ENCODE results near the gene SLC25A5.
"Not testable (repeated sequence)": the region's sequence is repeated elsewhere in the genome, so short reads cannot be mapped to it uniquely, and the experiment has no call there.

SLC25A5 gene

DNA sequence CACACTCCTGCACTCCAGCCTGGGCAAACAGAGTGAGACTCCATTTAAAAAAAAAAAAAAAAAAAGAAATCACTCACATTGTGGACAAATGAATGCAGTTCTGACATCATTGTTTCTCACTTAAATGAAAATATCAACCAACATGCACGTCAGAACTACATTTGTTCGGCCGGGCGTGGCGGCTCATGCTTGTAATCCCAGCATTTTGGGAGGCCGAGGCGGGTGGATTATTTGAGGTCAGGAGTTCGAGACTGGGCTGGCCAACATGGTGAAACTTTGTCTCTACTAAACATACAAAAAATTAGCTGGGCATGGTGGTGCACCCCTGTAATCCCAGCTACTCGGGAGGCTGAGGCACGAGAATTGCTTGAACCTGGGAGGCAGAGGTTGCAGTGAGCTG is 36.9 kb downstream of the SLC25A5 start:
- H3K4me3 ChIP-seq (ENCODE audit: insufficient read depth, low read depth, low read length); H3K36me3 ChIP-seq (ENCODE audit: control insufficient read depth, insufficient read depth, low read length); H3K27me3 ChIP-seq (ENCODE audit: control insufficient read depth, insufficient read depth, low read length, poor library complexity, severe bottlenecking); H3K27ac ChIP-seq (ENCODE audit: insufficient read depth, low read depth, low read length, poor library complexity, severe bottlenecking); H3K4me1 ChIP-seq (ENCODE audit: control insufficient read depth, insufficient read depth, low read length); H3K9me3 ChIP-seq (ENCODE audit: control insufficient read depth, low read length): not testable (repeated sequence)
- 96 to 99% methylated on average over 5 to 10 of the region's 10 CpGs for WGBS, 2 experiments

DNA sequence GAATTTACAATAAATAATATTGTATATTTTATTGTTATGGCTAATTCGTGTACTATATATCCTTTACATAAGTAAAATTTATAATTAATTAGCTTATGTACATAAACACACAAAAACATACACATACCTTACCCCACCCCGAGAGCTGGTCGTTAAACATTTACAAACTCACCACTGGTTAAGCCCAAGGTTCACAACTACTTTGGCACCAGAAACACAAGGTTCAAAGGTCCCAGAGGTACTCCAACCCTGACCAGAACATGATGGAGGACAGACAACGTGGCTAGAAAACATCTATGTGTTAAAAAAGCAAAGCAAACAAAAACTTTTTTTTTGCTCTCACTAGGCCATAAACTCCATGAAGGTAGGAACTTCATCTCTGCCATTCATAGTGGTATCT is 37.7 kb downstream of the SLC25A5 start:
- 91 to 95% methylated on average over 3 of the region's 4 CpGs for WGBS, 2 experiments
- Histone ChIP-seq H3K4me3 (ENCODE audit: insufficient read depth, low read depth, low read length) (no peak overlapping the region), H3K27ac (ENCODE audit: insufficient read depth, low read depth, low read length, poor library complexity, severe bottlenecking) (no peak overlapping the region), H3K27me3 (ENCODE audit: control insufficient read depth, insufficient read depth, low read length, poor library complexity, severe bottlenecking) (no peaks in the 10 kb centered on the region), H3K9me3 (ENCODE audit: control insufficient read depth, low read length) (no peaks in the 10 kb centered on the region), H3K4me1 (ENCODE audit: control insufficient read depth, insufficient read depth, low read length) (no peaks in the 10 kb centered on the region), H3K36me3 (ENCODE audit: control insufficient read depth, insufficient read depth, low read length) (no peaks in the 10 kb centered on the region)

DNA sequence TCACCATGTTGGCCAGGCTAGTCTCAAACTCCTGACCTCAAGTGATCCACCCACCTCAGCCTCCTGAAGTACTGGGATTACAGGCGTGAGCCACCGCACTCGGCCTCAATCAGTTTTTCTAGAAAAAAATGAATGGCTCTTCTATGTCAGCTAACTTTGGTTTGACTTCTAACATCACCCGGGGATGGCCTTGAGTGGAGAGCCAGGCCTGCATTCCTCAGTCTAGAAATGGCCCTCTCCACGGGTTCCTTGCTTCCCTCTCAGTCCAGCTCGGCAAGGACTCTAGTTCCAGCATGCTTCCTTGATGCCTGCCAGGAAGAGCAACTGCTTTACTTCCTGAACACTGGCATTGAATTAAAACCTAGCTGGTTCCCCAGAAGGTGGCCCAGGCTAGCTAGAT is 39.0 kb downstream of the SLC25A5 start:
- H3K27ac ChIP-seq (ENCODE audit: insufficient read depth, low read depth, low read length, poor library complexity, severe bottlenecking) = no peak overlapping the region
- H3K4me3 ChIP-seq (ENCODE audit: insufficient read depth, low read depth, low read length) = no peak overlapping the region
- no peaks in the 10 kb centered on the region for H3K27me3 ChIP-seq (ENCODE audit: control insufficient read depth, insufficient read depth, low read length, poor library complexity, severe bottlenecking)
- H3K4me1 ChIP-seq (ENCODE audit: control insufficient read depth, insufficient read depth, low read length) = no peaks in the 10 kb centered on the region
- 91 to 92% methylated on average over 6 of the region's 6 CpGs for WGBS, 2 experiments
- no peaks in the 10 kb centered on the region for H3K36me3 ChIP-seq (ENCODE audit: control insufficient read depth, insufficient read depth, low read length)
- H3K9me3 ChIP-seq (ENCODE audit: control insufficient read depth, low read length) = no peaks in the 10 kb centered on the region

DNA sequence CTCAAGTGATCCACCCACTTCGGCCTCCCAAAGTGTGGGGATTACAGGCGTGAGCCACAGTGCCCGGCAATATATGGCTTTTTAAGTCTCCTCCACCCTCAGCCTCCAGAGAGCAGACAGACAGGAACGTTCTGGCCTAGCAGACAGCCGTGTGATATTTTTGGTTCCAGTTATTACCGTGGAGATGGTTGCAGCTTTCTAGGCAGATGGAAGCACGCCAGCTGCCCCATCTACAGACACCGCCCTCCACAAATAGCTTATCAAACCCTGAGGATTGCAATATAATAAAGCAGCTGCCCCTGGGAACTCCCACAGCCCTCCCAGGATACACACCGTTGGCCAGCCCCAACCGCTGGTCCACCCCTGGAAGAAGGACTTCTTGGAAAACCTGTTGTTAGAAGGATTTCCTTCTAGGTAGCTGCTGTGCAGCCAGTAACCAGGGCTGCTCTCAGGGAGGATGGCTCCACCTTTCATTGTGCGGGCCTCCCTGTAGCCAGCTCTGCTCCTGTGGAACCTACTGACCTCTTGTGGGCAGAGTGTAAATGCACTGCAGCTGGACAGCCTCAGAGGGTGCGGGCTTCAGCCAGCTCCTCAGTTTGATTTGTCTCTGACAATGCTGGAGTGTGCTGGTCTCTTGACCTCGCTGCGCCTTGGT is 44.0 kb downstream of the SLC25A5 start:
- WGBS, 2 experiments = 59 to 64% methylated on average over 14 of the region's 14 CpGs
- Histone ChIP-seq H3K4me3 (ENCODE audit: insufficient read depth, low read depth, low read length) (no peak overlapping the region), H3K4me1 (ENCODE audit: control insufficient read depth, insufficient read depth, low read length) (no peaks in the 10 kb centered on the region), H3K36me3 (ENCODE audit: control insufficient read depth, insufficient read depth, low read length) (no peaks in the 10 kb centered on the region), H3K27ac (ENCODE audit: insufficient read depth, low read depth, low read length, poor library complexity, severe bottlenecking) (no peak overlapping the region), H3K9me3 (ENCODE audit: control insufficient read depth, low read length) (no peaks in the 10 kb centered on the region), H3K27me3 (ENCODE audit: control insufficient read depth, insufficient read depth, low read length, poor library complexity, severe bottlenecking) (no peaks in the 10 kb centered on the region)

DNA sequence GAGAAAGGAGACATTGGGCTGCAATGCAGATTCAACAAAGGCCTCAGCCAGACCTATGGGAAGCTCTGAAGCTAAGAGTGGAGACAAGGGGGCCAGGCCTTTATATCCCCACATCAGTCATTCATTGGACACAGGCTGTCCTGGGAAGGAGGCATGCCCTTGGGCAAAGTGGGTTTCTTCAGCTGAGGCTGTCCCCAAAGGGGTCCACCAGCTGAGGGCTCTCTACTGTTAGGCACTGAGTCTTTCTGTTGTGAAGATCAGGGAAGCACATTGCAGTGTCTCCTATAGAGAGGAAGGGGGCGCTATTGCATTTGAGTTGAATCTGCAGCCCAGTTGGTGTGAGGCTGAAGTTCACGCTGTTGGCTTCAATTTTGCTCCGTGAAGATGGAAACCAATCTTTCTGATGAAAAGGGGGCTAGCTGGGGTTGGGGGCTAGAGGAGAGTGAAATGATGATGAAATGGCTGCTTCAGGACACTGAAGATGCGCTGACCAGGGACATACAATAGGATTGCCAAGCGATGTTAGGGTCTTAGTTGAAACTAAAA is 48.0 kb downstream of the SLC25A5 start:
- 31 to 33% methylated on average over 5 of the region's 5 CpGs for WGBS, 2 experiments
- H3K4me3 ChIP-seq (ENCODE audit: insufficient read depth, low read depth, low read length) = no peak overlapping the region
- no peaks in the 10 kb centered on the region for H3K4me1 ChIP-seq (ENCODE audit: control insufficient read depth, insufficient read depth, low read length)
- no peaks in the 10 kb centered on the region for H3K27me3 ChIP-seq (ENCODE audit: control insufficient read depth, insufficient read depth, low read length, poor library complexity, severe bottlenecking)
- H3K9me3 ChIP-seq (ENCODE audit: control insufficient read depth, low read length) = no peaks in the 10 kb centered on the region
- H3K36me3 ChIP-seq (ENCODE audit: control insufficient read depth, insufficient read depth, low read length) = no peaks in the 10 kb centered on the region
- no peak overlapping the region for H3K27ac ChIP-seq (ENCODE audit: insufficient read depth, low read depth, low read length, poor library complexity, severe bottlenecking)

DNA sequence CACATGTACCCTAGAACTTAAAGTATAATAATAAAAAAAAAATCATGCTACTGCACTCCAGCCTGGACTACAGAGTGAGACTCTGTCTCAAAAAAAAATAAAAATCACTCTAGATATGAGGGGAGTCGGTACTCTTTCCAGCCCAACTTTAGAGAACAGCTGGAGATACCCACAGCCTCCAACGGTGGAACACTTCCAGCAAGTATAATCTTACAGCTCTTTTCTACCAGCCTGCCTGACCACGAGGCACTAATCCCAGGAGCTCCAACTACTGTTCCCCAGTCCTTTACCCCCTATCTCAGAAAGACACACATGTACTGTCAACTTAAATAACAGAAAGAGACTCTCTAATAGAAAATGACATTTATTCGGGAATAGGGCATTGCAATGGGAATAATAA is 50.1 kb downstream of the SLC25A5 start:
- H3K27me3 ChIP-seq (ENCODE audit: control insufficient read depth, insufficient read depth, low read length, poor library complexity, severe bottlenecking) = no peaks in the 10 kb centered on the region
- H3K36me3 ChIP-seq (ENCODE audit: control insufficient read depth, insufficient read depth, low read length) = no peaks in the 10 kb centered on the region
- H3K4me1 ChIP-seq (ENCODE audit: control insufficient read depth, insufficient read depth, low read length) = no peaks in the 10 kb centered on the region
- H3K4me3 ChIP-seq (ENCODE audit: insufficient read depth, low read depth, low read length) = no peak overlapping the region
- 90 to 93% methylated on average over 3 to 4 of the region's 4 CpGs for WGBS, 2 experiments
- H3K9me3 ChIP-seq (ENCODE audit: control insufficient read depth, low read length) = no peaks in the 10 kb centered on the region
- no peak overlapping the region for H3K27ac ChIP-seq (ENCODE audit: insufficient read depth, low read depth, low read length, poor library complexity, severe bottlenecking)

Data from ectodermal cell (in vitro differentiated cells).